Measurements from ENCODE around the gene TUBA1C.
"Not testable (repeated sequence)": the region's sequence is repeated elsewhere in the genome, so short reads cannot be mapped to it uniquely, and the experiment has no call there.

The TUBA1C gene

DNA sequence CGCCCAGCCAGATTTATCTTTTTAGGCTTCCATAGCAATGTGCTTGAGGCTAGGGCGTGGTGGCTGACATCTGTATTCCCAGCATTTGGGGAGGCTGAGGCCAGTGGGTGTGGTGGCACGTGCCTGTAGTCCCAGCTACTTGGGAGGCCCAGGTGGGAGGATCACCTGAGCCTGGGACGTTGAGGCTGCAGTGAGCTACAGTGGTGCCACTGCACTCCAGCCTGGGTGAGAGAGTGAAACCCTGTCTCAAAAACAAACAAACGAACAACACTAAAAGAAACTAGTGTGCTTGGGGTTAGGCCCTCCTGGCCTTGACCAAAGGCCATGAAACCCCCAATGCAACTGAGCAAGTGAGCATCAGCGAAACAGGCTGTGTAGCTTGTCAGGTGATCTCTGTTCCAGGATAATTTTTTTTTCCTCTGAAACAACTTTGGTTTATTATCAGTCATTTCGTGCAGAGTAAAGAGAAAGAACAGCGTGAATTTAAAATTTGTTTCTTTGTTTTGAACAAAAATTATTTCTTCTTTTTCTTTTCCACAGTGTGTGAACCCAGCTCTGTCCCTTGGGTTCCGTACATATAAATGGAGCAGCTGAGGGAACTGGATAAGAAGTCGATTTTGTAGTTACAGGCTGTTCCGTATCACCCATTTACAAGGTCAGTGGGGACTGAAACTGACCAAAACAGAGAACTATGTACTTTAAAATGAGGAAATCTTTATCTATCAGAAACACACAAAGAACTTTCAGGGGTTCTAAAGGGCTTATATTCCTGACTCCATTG, 8.8 kb upstream of the TUBA1C start:
- DNase-seq: no peak

DNA sequence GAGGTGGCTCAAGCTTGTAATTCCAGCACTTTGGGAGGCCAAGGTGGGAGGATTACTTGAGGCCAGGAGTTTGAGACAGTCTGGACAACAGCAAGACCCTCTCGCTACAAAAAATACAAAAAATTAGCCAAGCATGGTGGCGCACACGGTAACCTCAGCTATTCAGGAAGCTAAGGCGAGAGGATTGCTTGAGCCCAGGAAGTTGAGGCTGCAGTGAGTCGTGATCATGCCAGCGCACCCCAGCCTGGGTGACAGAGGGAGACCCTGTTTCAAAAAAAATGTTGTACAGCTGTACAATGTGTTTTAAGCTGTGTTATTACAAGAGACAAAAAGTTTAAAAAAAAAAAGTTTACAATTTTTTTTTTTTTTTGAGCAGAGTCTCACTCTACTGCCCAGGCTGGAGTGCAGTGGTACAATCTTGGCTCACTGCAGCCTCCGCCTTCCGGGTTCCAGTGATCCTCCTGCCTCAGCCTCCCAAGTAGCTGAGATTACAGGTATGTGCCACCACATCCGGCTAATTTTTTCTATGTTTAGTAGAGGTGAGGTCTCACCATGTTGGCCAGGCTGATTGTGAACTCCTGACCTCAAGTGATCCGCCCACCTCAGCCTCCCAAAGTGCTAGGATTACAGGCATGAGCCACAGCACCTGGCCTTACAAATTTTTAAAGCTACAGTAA, 7.2 kb upstream of the TUBA1C start:
- DNase-seq: not testable (repeated sequence)

GRCh38 chr12:49259452-49259851, 5.4 kb upstream of the TUBA1C start:
- DNase-seq: no peak

DNA sequence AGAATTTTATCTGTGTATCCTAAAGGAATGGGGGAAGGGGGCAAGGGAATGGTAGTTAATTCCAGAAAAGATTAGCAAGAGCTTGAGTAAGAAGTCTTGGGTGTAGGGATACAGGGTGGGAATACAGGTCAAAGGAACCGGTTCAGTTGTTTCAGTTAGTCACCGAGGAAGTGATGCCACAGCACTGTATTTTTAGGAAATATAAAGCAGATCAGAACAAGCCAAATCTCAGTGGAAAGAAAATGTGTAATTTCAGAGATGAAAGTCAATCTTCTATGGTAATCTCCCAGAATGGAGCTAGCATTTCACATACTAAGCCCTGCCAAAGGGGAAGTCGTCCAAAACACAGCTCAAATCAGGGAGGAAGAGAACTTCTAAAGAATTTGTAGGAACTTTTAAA, 4.7 kb upstream of the TUBA1C start:
- DNase-seq: no peak

DNA sequence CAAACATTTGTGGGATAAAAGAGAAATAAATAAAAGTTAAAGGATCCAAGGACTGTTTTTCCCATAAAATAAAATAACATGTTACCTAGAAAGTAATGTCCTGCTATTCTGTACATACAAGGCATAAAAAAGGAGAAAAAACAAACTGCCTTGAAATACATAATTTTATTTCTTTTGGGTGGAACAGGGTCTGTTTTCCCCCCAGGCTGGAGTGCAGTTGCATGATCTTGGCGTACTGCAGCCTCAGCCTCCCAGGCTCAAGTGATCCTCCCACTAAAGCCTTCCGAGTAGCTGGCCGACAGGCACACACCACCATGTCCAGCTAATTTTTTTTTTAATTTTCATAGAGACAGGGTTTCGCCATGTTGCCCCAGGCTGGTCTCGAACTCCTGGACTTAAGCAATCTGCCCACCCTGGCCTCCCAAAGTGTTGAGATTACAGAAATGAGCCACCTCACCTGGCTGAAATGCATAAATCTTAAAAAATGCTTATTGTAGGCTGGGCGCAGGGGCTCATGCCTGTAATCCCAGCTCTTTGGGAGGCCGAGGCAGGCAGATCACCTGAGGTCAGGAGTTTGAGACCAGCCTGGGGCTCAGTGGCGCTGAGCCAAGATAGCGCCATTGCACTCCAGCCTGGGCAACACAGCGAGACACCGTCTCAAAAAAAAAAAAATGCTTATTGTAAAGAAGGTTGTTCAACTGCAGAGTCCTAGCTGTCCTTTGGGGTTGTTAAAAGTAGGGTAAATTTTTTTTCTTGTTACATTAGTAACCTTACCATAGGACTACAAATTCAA, 4.1 kb upstream of the TUBA1C start:
- no peak for DNase-seq

DNA sequence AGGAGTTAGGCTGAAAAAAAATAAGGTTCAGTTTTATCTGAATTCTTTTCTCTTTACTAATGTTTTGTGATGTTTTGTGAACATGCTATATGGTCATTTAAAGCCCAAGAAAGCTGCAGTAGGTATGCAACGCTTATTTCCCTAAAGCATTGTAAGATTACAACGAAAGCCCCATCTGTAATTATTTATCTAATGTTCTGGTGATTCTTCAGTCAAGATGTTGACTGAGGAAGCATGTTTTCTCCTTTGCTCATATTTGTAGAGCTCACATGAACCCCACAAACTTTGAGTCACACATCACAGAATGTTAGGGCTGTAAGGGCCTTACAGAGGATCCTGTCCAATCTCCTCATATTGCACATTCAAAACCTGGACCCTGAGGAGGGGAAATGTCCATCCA, 3.2 kb upstream of the TUBA1C start:
- no peak for DNase-seq

DNA sequence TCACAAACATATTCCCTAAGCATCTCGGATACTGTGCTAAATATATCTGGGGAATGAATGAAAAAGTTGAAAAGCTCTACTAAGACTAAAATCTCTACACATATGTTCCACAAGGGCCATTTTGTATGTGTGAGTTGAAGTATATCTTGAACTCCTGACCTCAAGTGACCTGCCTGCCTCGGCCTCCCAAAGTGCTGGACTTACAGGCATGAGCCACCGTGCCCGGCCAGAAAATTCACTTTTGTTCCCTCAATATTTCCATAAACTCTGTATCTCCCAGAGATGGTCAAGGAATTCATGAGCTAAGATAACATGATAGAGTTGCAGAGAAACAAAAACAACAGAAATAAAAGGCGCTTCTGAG, 1.5 kb upstream of the TUBA1C start:
- DNase-seq: no peak

DNA sequence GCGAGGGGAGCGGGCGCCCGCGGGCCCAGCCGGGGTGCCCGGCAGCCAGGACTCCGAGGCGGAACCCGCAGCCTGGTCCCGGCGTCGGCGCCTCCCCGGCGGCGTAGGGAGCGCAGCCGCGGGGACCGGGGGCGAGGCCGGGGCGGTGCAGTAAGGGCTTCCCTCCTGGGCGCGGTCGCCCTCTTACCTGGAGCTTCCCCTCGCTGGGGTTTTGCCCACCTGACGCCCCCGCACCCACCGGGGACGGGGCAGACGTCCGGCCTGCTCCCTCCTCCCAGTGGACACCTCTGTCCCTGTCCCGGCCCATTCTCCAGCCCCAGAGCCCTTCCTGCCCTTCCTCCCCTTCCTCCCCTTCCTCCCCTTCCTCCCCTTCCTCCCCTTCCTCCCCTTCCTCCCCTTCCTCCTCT, 413 bp upstream of the TUBA1C start:
- peak; percentile 57 for DNase-seq

- not testable (repeated sequence) for DNase-seq
Observed at GRCh38 chr12:49269191-49269590, 4.3 kb downstream of the TUBA1C start.

DNA sequence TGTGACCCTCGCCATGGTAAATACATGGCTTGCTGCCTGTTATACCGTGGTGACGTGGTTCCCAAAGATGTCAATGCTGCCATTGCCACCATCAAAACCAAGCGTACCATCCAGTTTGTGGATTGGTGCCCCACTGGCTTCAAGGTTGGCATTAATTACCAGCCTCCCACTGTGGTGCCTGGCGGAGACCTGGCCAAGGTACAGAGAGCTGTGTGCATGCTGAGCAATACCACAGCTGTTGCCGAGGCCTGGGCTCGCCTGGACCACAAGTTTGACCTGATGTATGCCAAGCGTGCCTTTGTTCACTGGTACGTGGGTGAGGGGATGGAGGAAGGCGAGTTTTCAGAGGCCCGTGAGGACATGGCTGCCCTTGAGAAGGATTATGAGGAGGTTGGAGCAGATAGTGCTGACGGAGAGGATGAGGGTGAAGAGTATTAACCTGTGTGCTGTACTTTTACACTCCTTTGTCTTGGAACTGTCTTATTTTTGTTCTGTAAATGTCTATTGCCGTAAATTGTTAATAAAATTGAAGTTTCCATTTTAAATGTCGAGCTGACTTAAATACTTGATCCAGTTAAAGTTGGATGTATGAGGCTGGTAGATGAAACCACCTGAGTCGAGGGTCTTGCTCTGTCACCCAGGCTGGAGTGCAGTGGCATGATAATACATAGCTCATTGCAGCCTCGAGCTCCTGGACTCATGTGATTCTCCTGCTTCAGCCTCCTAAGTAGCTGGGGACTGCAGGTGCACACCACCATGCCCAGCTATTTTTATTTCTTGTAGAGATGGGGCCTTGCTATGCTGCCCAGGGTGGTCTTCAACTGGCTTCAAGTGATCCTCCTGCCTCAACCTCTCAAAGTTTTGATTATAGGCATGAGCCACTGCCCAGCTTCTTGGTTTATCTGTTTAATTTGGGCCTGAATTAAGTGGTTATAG, 8.2 kb downstream of the TUBA1C start:
- DNase-seq: no peak

DNA sequence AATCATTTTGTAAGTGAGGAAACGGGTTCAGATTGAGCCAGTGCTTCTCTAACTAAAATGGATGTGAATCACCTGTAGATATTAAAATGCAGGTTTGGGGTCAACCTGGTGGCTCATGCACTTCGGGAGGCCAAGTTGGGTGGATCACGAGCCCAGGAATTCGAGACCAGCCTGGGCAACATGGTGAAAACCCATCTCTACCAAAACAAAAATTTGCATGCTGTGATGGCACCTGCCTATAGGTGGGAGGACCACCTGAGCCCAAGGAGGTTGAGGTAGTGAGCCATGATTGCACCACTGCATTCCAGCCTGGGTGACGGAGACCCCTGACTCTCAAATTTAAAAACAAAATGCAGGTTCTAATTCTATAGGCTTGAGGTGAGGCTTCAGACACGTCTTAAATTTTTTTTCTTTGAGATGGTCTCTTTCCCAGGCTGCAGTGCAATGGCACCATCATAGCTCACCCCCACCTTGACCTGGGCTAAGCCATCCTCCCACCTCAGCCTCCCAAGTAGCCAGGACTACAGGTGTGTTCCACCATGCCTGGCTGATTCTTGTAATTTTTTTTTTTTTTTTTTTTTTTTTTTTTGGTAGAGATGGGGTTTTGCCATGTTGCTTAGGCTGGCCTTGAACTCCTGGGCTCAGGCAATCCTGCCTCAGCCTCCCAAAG, 9.0 kb downstream of the TUBA1C start:
- no peak for DNase-seq

- no peak for DNase-seq
Observed at GRCh38 chr12:49274396-49275069, 9.7 kb downstream of the TUBA1C start.

DNA sequence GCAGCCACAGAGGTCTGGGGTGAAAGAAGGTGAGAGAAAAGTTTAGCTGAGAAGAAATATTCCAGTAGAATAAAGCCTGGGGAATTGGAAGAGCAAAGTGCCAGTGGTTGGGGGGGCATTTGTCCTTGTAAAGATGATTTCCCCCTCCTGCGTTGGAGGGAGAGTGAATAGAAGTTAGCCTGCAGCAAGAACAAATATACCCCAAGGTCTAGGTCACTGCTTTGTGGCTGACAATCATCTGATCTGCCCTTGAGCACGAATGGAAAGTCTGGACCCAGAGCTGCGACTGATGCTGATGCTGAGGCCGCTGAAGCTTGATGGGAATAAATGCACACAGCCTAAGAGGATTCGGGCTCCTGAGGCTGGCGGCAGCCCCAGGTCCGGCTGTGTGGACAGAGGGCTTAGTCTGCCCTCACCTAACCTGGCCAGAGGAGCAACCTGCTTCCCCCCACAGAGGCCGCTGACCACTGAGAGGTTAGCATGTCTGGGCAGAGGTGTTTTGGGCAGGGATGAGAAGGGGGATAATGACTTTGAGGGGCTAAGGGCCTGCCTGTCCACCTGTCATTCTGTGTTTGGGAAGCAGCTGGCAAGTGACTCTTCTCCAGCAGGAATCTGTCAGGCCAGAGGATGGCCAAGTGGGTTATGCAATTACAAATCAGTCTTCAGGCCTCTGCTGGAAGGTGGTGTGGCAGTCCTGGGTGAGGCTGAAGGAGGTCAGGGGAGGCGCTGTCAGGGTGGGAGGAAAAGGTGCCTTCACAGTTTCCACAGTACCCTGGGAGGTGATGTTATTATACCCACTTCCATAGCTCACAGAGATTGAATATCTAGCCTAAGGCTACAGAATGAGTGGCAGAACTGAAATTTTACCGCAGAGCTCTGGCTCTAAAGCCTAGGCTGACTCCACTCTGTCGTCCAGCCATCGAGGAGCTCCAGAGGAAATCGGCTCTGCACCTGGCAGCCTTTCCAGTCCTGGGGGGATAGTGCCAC, 11.7 kb downstream of the TUBA1C start:
- no peak for DNase-seq

- no peak for DNase-seq
Observed at GRCh38 chr12:49277466-49277865, 12.6 kb downstream of the TUBA1C start.

DNA sequence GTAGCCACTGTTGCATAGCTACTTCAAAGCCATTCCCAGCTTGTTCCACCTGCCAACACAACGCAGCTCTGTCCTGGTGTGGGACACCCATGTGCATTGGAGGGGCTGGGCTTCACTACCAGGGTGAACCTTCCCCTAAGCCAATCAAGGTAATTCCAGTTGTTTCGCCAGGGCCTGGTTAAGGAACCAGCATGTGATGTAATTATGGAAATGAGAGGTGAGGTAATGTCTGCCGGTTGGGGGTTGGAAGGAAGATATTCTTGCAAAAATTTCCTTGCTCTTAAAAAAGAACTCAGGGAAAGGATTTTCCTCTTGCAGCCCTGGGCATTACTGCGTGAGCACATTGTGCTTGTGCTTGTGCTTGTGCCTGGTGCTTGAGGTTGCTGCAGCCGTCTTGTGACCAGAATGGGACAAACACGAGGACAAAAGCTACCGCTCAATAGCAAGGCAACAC, 14.9 kb downstream of the TUBA1C start:
- no peak for DNase-seq

DNA sequence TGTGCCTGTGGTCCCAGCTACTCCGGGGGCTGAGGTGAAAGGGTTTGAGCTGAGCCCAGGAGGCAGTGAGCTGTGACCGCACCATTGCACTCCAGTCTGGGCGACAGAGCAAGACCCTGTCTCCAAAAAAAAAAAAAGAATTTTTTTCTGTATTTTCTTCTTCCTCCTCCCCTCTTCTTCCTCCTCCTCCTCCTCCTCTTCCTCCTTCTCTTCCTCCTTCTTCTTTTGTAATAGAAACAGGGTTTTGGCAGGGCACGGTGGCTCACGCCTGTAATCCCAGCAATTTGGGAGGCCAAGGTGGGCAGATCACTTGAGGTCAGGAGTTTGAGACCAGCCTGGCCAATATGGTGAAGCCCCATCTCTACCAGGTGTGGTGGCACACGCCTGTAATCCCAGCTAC, 15.7 kb downstream of the TUBA1C start:
- not testable (repeated sequence) for DNase-seq

GRCh38 chr12:49282302-49282701, 17.4 kb downstream of the TUBA1C start:
- DNase-seq: no peak

- not testable (repeated sequence) for DNase-seq
Observed at GRCh38 chr12:49282740-49283375, 18.0 kb downstream of the TUBA1C start.
